Measurements from ENCODE around the gene NR3C2.

Gene NR3C2

DNA sequence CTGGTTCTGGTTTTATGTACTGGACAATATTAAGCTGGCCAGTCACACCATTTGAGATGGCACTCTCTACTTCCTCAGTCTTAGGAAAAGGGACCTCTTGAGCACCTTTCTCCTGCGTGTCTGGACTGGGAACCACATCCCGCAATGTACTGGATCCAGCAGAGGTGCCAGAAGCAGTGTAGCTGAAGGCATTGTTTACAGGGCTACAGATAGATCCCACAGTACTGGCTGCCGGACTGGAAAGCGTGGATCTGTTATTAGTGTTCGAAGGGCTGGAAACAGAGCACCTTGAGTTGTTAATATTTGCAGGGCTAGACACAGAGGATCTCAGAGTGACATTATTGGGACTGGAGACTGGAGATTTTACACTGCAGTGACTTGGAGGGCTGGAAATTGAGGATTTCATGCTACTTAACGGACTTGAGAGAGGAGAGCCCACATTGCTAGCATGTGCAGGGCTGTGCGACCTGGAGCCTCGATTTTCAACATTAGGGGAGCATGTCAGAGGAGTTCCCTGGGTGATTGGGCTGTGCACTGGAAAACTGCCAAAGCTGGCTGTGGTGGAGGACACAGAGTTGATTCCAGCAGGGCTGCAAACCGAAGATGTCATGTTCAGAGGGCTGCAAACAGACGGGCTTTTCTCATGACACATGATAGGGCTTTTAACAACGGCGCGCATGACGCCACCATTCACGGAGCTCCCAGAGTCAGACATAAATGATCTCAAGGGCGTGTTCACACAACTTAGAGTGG, 6.4 kb downstream of the NR3C2 start:
- DNase-seq (ENCODE audit: low read depth, low spot score): no peak

DNA sequence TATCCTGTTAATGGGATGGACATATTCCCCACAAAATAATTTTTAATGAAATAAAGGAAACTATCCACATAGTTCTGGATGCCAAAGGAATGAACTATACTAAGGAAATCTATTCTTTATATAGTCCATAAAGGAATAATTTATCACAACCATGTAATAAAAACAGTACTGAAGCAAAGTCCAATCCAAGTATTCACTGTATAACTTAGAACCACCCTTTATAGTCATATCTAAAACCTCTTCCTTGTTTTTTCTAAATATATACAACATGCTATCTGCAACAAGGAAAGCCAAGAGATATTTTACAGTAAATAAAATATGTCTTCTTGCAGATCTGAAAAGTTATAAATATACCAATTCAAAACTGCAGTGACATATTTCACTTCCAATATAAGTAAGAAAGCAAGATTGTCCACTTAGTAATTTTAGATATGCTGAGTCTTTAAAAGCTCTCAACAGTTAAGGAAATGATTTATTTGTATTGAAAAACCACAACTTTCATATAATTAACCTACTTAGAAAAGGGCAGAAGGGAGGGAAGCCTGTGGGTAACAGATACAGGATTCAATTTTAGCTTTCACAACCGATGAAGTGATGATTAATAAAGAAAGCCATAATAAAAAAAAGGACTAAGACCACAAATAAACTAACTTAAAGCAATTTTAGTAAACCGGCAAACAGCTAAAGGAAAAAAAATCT, 8.0 kb downstream of the NR3C2 start:
- no peak for DNase-seq (ENCODE audit: low read depth, low spot score)

DNA sequence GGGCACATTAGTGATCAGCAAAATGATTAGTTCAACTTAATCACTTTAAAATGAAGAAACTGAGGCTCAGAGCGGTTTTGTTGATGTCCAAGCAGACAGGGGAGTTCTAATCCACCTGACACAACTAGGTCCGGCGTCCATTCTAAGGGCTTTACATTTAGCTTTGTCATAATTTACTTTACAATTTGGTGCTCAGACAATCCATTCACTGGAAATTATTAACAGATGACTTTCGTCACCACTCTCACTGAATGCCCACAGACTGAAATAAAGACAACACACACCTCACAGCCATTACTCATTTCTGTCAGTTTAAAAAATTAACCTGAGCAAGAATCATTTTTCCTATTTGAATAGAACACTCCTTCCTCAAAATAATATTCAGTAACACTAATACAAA, 10.8 kb downstream of the NR3C2 start:
- no peak for DNase-seq (ENCODE audit: low read depth, low spot score)

DNA sequence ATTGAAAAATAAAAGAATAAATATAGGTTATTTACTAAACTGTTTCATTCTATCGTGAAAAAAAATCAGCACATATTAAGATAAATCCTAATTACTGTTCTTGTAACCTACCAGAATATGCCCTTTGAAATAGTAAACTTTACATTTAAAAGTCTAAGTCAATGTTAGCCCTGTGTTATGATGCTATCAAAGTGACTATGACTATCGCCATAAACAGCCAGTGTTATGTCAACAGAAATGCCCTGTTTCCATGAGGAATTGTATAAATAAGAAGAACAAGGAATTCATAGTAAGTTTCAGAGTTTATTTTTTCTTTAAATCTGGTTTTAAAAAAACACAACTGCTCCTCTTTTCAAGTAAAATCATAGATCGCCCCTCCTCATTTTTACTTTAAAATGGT, 11.4 kb downstream of the NR3C2 start:
- no peak for DNase-seq (ENCODE audit: low read depth, low spot score)

DNA sequence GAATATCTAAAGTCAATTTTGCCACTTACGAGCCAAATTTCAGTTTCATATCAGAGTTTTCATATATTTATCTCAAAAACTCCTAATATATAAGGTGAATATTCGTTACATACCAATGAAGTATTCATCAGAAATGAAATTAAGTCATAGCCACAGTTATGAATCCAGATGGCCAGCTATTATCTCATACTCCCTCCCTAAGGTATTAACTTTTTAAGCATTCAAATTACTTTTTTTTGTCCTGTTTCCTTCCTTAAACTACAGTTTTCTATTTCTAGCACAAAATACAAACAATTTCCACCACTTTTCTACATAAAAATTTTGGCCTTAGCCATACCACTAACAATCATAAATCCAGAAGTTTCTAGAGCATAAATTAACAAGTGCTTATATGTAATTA, 13.0 kb downstream of the NR3C2 start:
- no peak for DNase-seq (ENCODE audit: low read depth, low spot score)

DNA sequence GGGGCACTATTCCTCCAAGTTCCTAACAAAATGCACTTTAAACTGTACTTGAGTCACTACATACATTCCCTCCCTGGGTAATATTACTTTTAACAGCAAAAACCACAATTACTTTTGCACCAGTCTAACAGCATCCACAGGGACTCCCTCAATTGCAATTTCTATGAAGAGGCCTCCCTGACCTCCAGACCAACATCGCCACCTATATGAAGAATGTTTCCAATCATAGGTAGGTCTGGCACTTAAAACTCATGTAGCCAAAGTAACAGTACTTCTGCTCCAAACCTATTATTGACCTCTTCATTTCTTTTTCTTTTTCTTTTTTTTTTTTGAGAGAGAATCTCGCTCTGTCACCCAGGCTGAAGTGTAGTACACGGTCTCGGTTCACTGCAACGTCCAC, 15.6 kb downstream of the NR3C2 start:
- DNase-seq (ENCODE audit: low read depth, low spot score): no peak

DNA sequence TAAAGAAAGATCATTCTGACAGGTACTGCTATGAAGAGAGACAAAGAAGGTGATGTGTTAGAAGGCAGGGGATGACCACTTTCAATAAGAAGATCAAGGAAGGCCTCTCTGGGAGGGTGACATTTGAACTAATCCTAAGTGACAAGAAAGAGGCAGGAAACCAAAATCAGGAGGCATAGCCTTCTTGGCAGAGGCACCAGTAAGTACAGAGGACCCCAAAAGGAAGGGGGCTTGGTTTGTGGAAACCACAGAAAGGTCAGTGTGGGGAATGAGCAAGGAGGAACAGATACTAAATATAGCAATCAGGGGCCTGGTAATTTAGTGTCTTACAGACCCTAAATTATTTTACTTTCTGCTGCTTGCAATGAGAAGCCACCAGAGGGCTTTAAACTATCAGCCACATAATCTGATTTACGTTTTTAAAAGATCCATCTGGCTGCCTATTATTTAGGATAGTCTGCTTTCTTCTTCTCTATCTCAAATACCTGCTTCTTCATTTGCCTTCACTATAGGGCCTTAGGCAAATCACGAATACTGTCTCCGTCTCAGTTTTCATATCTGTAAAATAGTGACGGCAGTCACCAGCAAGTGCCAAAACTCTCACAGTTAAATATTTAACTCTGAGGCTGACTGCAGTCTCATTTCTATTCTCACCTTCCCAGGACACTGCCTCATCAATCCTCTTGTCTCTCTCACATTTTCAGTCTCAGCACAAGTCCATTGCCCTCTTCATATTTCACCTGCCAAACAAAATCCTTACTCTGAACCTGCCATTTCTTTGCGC, 16.7 kb downstream of the NR3C2 start:
- no peak for DNase-seq (ENCODE audit: low read depth, low spot score)

DNA sequence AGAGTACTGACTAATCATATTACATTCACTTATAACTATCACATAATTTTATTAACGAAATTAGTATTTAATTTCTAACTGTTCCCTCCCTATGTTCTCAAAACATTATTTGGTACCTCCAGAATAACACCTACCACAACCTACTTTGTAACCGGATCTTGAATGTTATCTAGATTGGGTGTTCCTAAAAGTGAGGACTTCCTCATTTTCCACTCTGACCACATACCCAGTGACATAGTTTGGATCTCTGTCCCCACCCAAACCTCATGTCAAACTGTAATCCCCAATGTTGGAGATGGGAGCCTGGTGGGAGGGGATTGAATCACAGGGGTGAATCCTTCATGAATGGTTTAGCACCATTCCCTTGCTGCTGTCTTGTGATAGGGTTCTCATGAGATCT, 21.8 kb downstream of the NR3C2 start:
- DNase-seq (ENCODE audit: low read depth, low spot score): no peak

DNA sequence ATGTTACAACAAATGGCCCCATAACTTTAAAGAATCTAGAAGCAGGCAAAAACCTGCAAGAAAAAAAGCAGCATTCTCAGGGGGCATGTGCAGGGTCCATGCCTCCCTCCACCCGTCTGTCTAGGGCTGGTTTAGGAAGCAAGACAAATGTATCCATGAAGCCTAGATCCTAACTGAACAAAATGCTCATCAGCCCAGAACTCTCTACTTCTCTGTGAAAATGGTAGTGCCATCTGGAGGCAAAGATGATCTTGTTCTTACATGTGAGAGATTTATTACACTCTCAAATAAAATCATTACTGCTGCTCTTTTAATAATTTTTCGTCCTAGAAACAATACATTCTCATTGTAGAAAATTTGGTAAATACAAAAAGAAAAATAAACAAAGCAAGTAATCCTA, 26.7 kb downstream of the NR3C2 start:
- no peak for DNase-seq (ENCODE audit: low read depth, low spot score)

DNA sequence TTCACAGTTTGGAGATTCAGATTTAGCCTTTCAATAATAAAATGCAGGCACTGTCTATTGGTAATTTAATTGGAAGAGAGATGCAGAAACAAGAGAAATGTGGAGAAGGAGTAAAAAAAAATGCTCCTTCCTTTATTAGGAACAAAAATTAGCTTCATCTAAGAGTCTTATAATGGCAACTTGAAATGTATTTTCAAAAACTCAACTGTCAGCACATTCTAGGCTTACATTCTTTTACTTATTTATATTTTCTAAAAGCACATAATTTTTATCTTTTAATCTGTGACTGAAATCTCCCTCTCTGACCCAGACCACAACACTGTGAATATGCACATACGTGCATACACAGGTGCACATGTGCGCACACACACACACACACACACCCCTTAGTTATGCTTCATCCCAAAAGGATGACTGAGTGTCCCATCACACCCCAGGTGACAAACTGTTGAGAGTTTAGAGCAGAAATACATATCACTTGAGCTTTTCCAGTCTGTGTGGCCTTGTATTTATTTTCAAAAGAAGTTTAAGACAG, 29.7 kb downstream of the NR3C2 start:
- no peak for DNase-seq (ENCODE audit: low read depth, low spot score)

DNA sequence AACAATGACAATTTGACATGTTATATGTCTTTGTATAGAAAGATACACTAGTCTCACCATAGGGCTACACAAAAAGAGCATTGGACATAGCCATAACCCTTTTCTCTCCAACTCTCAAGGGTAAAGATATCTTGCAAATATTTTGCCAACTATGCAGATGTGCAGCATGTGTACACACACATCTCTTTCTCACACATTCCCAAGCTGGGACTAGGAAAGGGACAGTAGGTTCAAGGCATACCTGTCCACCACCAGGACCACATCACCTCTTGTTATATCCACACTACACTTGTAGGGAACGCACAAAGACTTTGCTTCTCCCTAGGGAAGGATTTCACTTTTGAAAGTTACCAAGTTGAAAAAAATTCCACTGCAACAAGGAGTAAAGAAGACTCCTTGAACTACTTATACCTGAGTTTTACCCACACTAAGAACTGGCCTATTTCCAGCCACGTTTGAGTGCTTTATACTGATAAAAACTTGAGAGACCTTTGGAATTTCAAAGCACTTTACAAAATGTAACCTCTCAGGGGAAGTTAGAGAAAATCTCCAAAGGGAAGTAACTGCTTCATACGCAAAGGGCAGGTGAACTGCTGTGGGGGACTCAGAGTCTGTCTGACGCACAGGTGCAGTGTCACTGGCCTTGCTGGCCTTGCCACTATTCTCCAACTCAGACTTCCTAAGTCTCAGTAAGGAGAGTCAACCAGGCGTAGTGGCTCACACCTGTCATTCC, 36.9 kb downstream of the NR3C2 start:
- no peak for DNase-seq (ENCODE audit: low read depth, low spot score)

DNA sequence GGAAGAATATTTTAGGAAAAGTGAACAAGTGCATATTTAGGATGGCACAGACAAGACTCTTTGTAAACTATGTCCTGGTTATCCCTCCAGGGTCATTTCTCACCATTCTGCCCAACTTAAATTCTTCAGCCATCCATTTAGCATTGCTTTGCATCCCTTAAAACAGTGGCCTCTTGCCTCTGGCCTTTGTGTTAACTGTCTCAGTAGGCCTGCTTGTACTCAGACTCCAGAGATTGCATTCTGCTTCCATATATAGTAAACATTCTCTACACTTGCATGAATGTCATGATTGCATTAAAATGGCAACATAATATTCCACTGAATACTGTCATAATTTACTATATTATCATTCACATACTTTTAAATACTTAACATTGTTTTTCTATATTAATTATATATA, 43.2 kb downstream of the NR3C2 start:
- DNase-seq (ENCODE audit: low read depth, low spot score): no peak

DNA sequence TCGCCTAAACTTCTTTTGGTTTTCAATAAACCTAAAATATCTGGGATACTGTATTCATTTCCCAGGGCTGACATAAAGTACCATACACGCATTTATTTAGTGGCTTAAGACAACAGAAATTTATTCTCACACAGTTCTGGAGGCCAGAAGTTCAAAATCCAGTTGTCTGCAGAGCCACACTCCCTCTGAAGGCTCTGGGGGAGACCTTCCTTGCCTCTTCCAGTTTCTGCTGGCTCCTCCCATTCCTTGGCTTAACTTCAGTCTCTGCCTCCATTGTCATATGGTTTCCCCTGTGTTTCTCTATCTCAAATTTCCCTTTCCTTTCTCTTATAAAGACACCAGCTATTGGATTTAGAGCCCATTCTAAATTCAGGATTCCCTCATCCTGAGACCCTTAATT, 44.4 kb downstream of the NR3C2 start:
- DNase-seq (ENCODE audit: low read depth, low spot score): no peak

DNA sequence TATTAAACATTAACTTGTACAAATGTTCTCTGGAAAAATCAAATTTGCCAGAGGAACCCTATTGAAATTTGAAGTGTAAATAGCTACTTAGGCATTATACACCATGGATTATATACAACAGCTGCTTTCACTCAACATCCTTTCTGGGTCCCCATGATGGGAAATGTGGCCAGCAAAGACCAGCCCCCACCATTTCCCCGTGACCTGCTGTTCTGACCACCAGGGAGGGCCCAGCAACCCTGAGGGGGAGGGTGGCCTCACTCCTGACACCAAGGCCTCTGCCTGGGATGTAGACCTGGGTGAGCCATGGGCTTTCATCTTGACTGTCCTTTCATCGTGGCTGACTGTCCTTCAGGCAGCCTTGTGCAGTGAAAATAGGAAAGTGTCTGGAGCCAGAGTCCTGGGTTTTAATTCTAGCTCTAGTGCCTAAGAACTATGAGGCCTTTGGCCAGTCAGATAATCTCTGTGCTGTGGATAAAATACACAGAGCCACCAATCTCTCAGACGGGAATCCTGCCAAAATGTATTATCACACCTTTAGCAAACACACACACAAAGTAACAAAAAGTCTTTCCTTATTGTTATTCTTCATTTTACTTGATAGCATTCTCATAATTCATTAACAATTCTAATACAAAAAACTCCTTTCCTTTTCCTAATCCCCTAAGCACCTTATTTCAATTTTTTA, 45.1 kb downstream of the NR3C2 start:
- DNase-seq (ENCODE audit: low read depth, low spot score): no peak

DNA sequence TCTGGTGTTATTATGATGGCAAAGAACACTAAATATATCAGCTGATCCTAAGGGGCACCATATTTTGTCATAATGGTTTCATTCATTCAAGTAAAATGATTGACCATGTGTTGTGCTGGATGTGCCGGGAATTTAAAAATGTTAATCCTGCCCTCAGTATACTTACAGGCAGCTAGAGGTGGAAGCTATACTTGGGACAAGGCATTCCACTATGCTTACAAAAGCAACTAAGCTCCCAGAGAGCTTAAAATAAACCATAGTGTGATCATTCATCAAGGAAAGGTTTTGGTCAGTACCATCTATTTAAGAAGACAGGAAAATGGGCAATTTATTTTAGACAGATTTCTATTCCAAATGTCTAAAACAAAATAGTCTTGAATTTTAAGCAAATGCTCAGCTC, 46.4 kb downstream of the NR3C2 start:
- DNase-seq (ENCODE audit: low read depth, low spot score): no peak

DNA sequence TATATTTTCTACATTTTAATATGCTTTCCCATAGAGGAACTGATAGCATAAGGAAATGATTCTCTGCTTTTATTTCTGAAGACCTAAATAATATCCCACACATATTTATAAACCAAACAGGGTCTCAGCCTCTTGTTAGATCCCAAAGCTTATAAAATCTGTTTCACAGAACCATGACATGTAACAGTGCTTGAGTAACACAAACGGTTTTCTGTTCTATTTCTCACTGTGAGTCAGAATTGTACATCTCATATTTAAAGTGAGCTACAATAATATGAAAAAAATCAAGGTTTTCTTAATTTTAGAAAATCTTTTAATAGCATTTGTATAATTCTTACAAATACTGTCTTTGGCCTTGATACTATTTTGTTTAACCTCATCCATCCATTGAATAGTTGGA, 51.2 kb downstream of the NR3C2 start:
- no peak for DNase-seq (ENCODE audit: low read depth, low spot score)

DNA sequence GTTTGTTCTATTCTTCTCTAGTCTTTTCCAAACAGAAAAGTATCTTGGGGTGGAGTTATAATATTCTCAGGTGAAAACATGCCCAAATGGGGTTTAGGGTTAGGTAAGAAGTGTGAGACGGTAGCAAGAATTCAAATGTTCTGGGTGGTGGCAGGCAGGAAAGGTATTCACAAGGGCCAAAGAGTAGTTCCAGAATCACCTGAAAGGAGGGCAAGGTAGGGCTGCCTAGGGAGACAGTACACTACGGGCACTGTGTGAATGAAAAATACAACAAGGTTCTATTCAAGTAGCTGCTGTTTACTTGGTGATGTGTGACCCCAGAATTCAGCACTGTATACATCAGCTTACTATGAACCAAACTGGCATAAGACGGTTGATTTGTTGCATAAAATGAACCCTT, 51.9 kb downstream of the NR3C2 start:
- DNase-seq (ENCODE audit: low read depth, low spot score): no peak

DNA sequence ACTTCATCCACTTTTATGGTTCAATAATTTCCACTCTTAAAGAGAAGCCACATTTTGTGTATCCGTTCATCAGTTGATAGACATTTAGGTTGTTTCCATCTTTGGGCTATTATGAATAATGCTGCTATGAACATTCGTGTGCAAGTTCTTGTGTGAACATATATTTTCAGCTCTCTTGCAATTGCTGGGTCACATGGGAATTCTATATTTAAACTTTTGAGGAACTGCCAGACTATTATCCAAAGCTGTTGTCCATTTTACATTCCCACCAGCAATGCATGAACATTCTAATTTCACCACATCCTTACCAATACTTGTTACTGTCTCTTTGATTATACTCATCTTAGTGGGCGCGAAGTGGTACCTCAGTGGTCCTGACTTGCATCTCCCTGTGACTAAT, 61.9 kb downstream of the NR3C2 start:
- DNase-seq (ENCODE audit: low read depth, low spot score): no peak

DNA sequence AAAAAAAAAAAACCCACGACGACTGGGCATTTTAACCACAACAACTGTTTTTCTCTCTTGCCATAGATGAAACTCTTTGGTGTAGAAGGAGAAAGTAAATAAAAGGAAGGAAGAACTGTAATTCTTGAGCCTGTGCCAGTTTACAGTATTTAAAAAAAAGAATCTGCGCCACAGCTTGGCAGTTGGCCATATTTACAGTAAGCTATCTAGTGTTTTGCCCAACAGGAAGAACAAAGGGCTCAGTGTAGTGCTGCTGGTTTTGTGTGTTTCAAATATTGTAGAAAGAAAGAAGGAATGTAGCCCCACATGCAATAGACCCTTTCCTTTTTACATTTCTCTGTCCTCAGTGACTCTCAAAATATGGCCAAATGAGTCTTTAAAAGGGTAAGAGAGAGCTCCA, 66.1 kb downstream of the NR3C2 start:
- no peak for DNase-seq (ENCODE audit: low read depth, low spot score)

DNA sequence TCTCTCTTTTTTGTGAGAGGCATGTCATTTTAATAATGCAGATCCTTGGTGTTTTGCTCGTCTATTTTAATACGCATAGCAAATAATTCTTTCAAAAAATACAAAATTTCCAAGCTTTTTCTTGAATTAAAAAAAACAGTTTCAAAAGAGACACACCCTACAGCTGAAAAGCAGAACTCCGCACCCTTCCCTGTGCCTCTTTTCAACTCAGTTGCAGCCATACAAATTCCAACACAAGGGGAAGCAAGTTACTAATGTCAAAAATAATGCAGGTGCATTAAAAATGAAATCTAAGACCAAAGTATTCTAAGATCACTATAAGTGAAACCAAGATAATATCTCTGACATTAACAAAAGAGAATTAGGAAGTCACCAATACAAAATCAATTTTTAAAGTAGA, 66.6 kb downstream of the NR3C2 start:
- DNase-seq (ENCODE audit: low read depth, low spot score): no peak

DNA sequence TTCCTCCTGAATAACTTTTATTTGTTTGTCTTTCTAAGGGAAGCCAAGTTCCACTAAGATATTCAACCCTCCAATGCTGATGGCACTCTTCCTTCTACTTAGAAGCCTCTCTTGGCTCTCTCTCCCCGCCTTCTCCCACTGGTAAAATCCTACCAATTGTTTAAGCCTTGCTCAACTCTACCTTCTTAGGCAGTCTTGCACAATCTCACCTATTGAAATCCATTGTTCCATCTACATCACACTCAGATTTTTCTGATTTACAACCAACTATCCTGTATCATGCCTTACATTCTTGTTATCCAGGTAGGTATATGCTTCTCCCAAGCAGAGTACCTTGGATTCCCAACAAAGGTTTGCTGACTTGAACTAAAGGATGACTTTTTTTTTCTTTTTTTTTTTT, 69.1 kb downstream of the NR3C2 start:
- DNase-seq (ENCODE audit: low read depth, low spot score): no peak

Measured in activated CD4-positive, CD25-positive, alpha-beta regulatory T cell treated with anti-CD3 and anti-CD28 coated beads, Interleukin-2, amount 50 U/mL, for 16 hours (primary cell).